H9 (cell line): ENCODE data around the gene WDR88. TPM values are rescaled to one million over a fixed set of nuclear protein-coding genes. Genes with fewer than 3 reads are reported as not detected.
A peak's percentile ranks its signal among the peaks of the same experiment; 100 is the strongest.

Experiments
- DNase-seq: peaks from one replicate; pipeline ENCODE4 v3.0.0-alpha.2; 2017
- H2AFZ ChIP-seq: one replicate; pipeline ENCODE4 v1.6.1; 2013; ENCODE audit warnings: mild to moderate bottlenecking, low read length, control low read depth, moderate library complexity
- H2AK5ac ChIP-seq: 2 replicates; pipeline ENCODE4 v1.6.1; 2013; ENCODE audit warnings: low read length, control low read depth, mixed read lengths; ENCODE audit not compliant: insufficient read length
- H2BK120ac ChIP-seq: one replicate; pipeline ENCODE4 v1.6.1; 2013; ENCODE audit warnings: low read depth, mild to moderate bottlenecking, low read length, control low read depth, inconsistent platforms; ENCODE audit not compliant: poor library complexity, severe bottlenecking
- H2BK12ac ChIP-seq: 2 replicates; pipeline ENCODE4 v1.6.1; 2013; ENCODE audit warnings: low read length, control low read depth, mixed read lengths, low read depth; ENCODE audit not compliant: insufficient read length
- H2BK15ac ChIP-seq: 2 replicates; pipeline ENCODE4 v1.6.1; 2013; ENCODE audit warnings: low read depth, low read length, control low read depth
- H2BK20ac ChIP-seq: one replicate; pipeline ENCODE4 v1.6.1; 2013; ENCODE audit warnings: low read depth, mild to moderate bottlenecking, low read length, control low read depth, inconsistent platforms; ENCODE audit not compliant: poor library complexity, severe bottlenecking
- H2BK5ac ChIP-seq: 2 replicates; pipeline ENCODE4 v1.6.1; 2013; ENCODE audit warnings: low read length, control low read depth, mixed read lengths; ENCODE audit not compliant: insufficient read length
- H3K14ac ChIP-seq: 2 replicates; pipeline ENCODE4 v1.6.1; 2013; ENCODE audit warnings: low read length, control low read depth; ENCODE audit not compliant: insufficient read depth
- H3K18ac ChIP-seq: 2 replicates; pipeline ENCODE4 v1.6.1; 2013; ENCODE audit warnings: low read depth, mild to moderate bottlenecking, mixed read lengths, low read length, control low read depth; ENCODE audit not compliant: insufficient read length
- H3K23ac ChIP-seq: 2 replicates; pipeline ENCODE4 v1.6.1; 2013; ENCODE audit warnings: low read length, control low read depth, mixed read lengths, low read depth; ENCODE audit not compliant: insufficient read length
- H3K23me2 ChIP-seq: 2 replicates; pipeline ENCODE4 v1.6.1; 2013; ENCODE audit warnings: low read depth, mild to moderate bottlenecking, mixed read lengths, low read length, control low read depth; ENCODE audit not compliant: insufficient read length, poor library complexity, severe bottlenecking
- H3K27ac ChIP-seq: 2 replicates; pipeline ENCODE4 v1.5.1; 2013; ENCODE audit warnings: low read length, control low read depth, mixed read lengths, low read depth; ENCODE audit not compliant: insufficient read length
- H3K27me3 ChIP-seq: 2 replicates; pipeline ENCODE4 v1.6.1; 2013; ENCODE audit warnings: low read length, control low read depth, inconsistent platforms; ENCODE audit not compliant: insufficient read depth
- H3K4ac ChIP-seq: 2 replicates; pipeline ENCODE4 v1.6.1; 2013; ENCODE audit warnings: low read depth, mild to moderate bottlenecking, control low read depth, inconsistent platforms, low read length, moderate library complexity
- H3K4me1 ChIP-seq: 2 replicates; pipeline ENCODE4 v1.6.1; 2013; ENCODE audit warnings: low read length, control low read depth, inconsistent platforms; ENCODE audit not compliant: insufficient read depth
- H3K4me2 ChIP-seq: 2 replicates; pipeline ENCODE4 v1.6.1; 2013; ENCODE audit warnings: low read length, control low read depth, mixed read lengths; ENCODE audit not compliant: insufficient read length, insufficient read depth
- H3K56ac ChIP-seq: 2 replicates; pipeline ENCODE4 v1.6.1; 2013; ENCODE audit warnings: low read depth, mild to moderate bottlenecking, mixed read lengths, low read length, control low read depth; ENCODE audit not compliant: insufficient read length
- H3K79me1 ChIP-seq: 2 replicates; pipeline ENCODE4 v1.6.1; 2013; ENCODE audit warnings: low read depth, mild to moderate bottlenecking, moderate library complexity, low read length, control low read depth, inconsistent platforms; ENCODE audit not compliant: insufficient read depth, poor library complexity, severe bottlenecking
- H3K79me2 ChIP-seq: 2 replicates; pipeline ENCODE4 v1.6.1; 2013; ENCODE audit warnings: low read length, control low read depth, inconsistent platforms; ENCODE audit not compliant: insufficient read depth
- H3K9ac ChIP-seq: 2 replicates; pipeline ENCODE4 v1.6.1; 2013; ENCODE audit warnings: low read length, control low read depth, mixed read lengths; ENCODE audit not compliant: insufficient read length; ENCODE audit errors: extremely low read depth
- H3K9me3 ChIP-seq: one replicate; pipeline ENCODE4 v1.6.1; 2013; ENCODE audit warnings: low read depth, low read length, inconsistent platforms; ENCODE audit not compliant: control insufficient read depth
- H3T11ph ChIP-seq: one replicate; pipeline ENCODE4 v1.6.1; 2013; ENCODE audit warnings: mild to moderate bottlenecking, low read length, control low read depth, inconsistent platforms
- H4K20me1 ChIP-seq: one replicate; pipeline ENCODE4 v1.6.1; 2013; ENCODE audit not compliant: control insufficient read depth, insufficient read length, insufficient read depth
- H4K5ac ChIP-seq: 2 replicates; pipeline ENCODE4 v1.6.1; 2013; ENCODE audit warnings: low read depth, mild to moderate bottlenecking, mixed read lengths, low read length, control low read depth; ENCODE audit not compliant: insufficient read length
- H4K8ac ChIP-seq: replicated peaks from 2 replicates; pipeline ENCODE4 v1.6.1; 2013; ENCODE audit warnings: low read length, control low read depth, mixed read lengths, low read depth; ENCODE audit not compliant: insufficient read length
- H4K91ac ChIP-seq: 2 replicates; pipeline ENCODE4 v1.6.1; 2013; ENCODE audit warnings: low read depth, mild to moderate bottlenecking, moderate library complexity, mixed read lengths, low read length, control low read depth; ENCODE audit not compliant: insufficient read length
- H3K27ac Mint-ChIP-seq, 3 experiments: 2 replicates in 2 of 3; 3 replicates in 1 of 3; pipeline ENCODE4 v1.8.0; 2020 to 2021; ENCODE audit warnings: mixed read lengths in 3 of 3, mild to moderate bottlenecking in 1 of 3, moderate library complexity in 1 of 3
- H3K27me3 Mint-ChIP-seq: 2 replicates; pipeline ENCODE4 v1.8.0; 2021; ENCODE audit warnings: low read depth, mild to moderate bottlenecking, moderate library complexity, mixed read lengths
- H3K36me3 Mint-ChIP-seq, 3 experiments: 2 replicates in 2 of 3; 3 replicates in 1 of 3; pipeline ENCODE4 v1.8.0; 2020 to 2021; ENCODE audit warnings: low read depth in 3 of 3, mixed read lengths in 3 of 3; ENCODE audit not compliant: insufficient read depth in 1 of 3
- H3K4me1 Mint-ChIP-seq, 2 experiments: 2 replicates each; pipeline ENCODE4 v1.8.0; 2020; ENCODE audit warnings: mixed read lengths in 2 of 2
- H3K4me3 Mint-ChIP-seq, 2 experiments: 2 replicates in 1 of 2; 3 replicates in 1 of 2; pipeline ENCODE4 v1.8.0; 2020 to 2021; ENCODE audit warnings: mild to moderate bottlenecking in 2 of 2, mixed read lengths in 2 of 2, moderate library complexity in 1 of 2
- H3K9me3 Mint-ChIP-seq, 2 experiments: 2 replicates in 1 of 2; 3 replicates in 1 of 2; pipeline ENCODE4 v1.8.0; 2020; ENCODE audit warnings: mild to moderate bottlenecking in 2 of 2, mixed read lengths in 2 of 2, moderate library complexity in 1 of 2
- CTCF ChIP-seq: fragments of 200-600 bp; sonication (generic); conservative IDR thresholded peaks from 3 replicates; pipeline ENCODE4 v1.8.0; 2021; ENCODE audit warnings: antibody characterized with exemption, mild to moderate bottlenecking
- WGBS: extraction: QIAGEN DNeasy Blood & Tissue Kit; methylation state at CpG from one replicate; pipeline ENCODE4 v1.1.7; 2013; ENCODE audit warnings: missing lambda C conversion rate, low lambda C conversion rate, mixed read lengths; ENCODE audit not compliant: insufficient read length; ENCODE audit errors: extremely low coverage; 5-methylcytosine and 5-hydroxymethylcytosine counted together
- total RNA-seq: library from RNA; stranded (reverse); gene quantifications from 2 replicates; pipeline ENCODE4 v1.2.1, GENCODE V29; 2021

Gene WDR88
- total RNA-seq, 1 experiment from 2014 or later: not detected

DNA sequence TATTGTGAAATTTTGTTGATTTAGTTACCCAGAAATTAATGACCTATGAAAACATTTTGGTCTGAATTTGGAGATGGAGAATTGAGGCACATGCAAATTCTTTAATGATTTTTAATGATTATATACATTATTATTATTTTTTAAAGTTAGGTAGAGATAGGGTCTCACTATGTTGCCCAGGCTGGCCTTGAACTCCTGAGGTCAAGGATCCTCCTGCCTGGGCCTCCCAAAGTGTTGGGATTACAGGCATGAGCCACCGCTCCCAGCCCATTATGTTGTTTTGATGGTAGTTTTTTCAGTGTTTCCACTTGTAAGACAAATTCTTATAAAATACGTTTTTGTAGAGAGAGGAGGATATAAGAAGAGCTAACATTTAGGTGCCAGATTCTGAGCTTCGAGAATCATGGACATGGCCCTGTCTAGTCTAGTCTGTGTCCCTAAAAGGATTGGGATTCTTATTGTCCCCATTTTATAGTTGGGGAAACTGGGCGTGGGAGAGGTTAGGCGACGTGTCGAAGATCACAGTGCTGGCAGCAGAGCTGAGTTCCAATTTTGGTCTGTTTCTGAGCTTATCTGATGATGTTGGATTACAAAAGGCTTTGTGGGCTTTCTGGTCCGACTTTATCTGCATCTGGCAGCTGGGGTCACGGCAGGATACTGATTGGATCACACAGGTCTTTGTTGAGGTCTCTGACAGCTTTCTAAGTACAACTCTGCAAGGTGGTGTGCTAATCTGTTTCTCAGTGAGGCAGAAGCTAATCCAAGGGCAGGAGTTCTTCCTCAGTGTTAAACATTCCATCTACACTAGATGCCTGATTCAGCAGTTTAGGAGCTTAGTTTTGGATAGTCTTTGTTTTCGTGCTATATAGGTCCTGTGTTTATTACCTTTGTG, 7.5 kb upstream of the WDR88 start:
- no peak overlapping the region for H3K27ac ChIP-seq
- no peak overlapping the region for H3K14ac ChIP-seq
- TF ChIP-seq CTCF: no peak
- no peaks in the 10 kb centered on the region for H3K27me3 Mint-ChIP-seq
- no peak overlapping the region for H2AFZ ChIP-seq
- H3K79me2 ChIP-seq: no peaks in the 10 kb centered on the region
- H2BK5ac ChIP-seq: no peak overlapping the region
- H4K20me1 ChIP-seq: no peaks in the 10 kb centered on the region
- H3K79me1 ChIP-seq: no peaks in the 10 kb centered on the region
- no peak overlapping the region for H2AK5ac ChIP-seq
- no peak for DNase-seq
- no peak overlapping the region for H2BK20ac ChIP-seq
- H3K27me3 ChIP-seq: no peaks in the 10 kb centered on the region
- H3K9me3 Mint-ChIP-seq: no peaks in the 10 kb centered on the region
- H2BK15ac ChIP-seq: no peak overlapping the region
- H3K4me3 Mint-ChIP-seq: no peak overlapping the region
- H4K5ac ChIP-seq: no peak overlapping the region
- no peak overlapping the region for H4K91ac ChIP-seq
- no peak overlapping the region for H3K4ac ChIP-seq
- no peak overlapping the region for H2BK120ac ChIP-seq
- no peak overlapping the region for H3T11ph ChIP-seq
- H3K23ac ChIP-seq: no peak overlapping the region
- no peaks in the 10 kb centered on the region for H3K9me3 ChIP-seq
- peaks cover 7 to 41% (median 26%) of the 10 kb centered on the region in 3 experiments; a peak in 6 of 7 replicates for H3K36me3 Mint-ChIP-seq
- H3K4me1 ChIP-seq: no peaks in the 10 kb centered on the region
- H3K4me2 ChIP-seq: no peak overlapping the region
- WGBS: no CpG with 5 or more reads among the region's 10 CpGs
- H2BK12ac ChIP-seq: no peak overlapping the region
- peak overlapping the region in 2 of 3 experiments; percentile 22 to 53; a peak in 3 of 7 replicates for H3K27ac Mint-ChIP-seq
- H4K8ac ChIP-seq: no peak overlapping the region
- peaks cover 0 to 4% of the 10 kb centered on the region in 2 experiments; a peak in 2 of 4 replicates for H3K4me1 Mint-ChIP-seq
- no peak overlapping the region for H3K56ac ChIP-seq
- H3K23me2 ChIP-seq: no peaks in the 10 kb centered on the region
- H3K9ac ChIP-seq: no peak overlapping the region
- no peak overlapping the region for H3K18ac ChIP-seq
